HL-60 (cell line): ENCODE results near the gene BIN1.

Experiments used
- DNase-seq, 2 experiments: peaks; one replicate each; pipeline ENCODE4 v3.0.0-alpha.2; 2010 to 2020; ENCODE audit warnings: low read depth in 1 of 2, low spot score in 1 of 2
- H3K27ac ChIP-seq: fragments of 250-450 bp; sonication (Bioruptor Pico); replicated peaks from 2 replicates; pipeline ENCODE4 v1.5.1; 2020; ENCODE audit warnings: mild to moderate bottlenecking, moderate library complexity
- H3K27me3 ChIP-seq: fragments of 250-450 bp; sonication (Bioruptor Pico); 2 replicates; pipeline ENCODE4 v1.5.1; 2021; ENCODE audit warnings: mild to moderate bottlenecking, moderate library complexity; ENCODE audit not compliant: insufficient read depth, poor library complexity, severe bottlenecking
- H3K4me3 ChIP-seq: replicated peaks from 2 replicates; pipeline ENCODE4 v1.5.1; 2011; ENCODE audit warnings: mild to moderate bottlenecking, control low read depth, low read length; ENCODE audit not compliant: insufficient read depth
- GABPA ChIP-seq: IDR thresholded peaks from 2 replicates; pipeline ENCODE4 v1.6.1; 2012; ENCODE audit warnings: low read depth
- POLR2AphosphoS5 ChIP-seq: IDR thresholded peaks from 2 replicates; pipeline ENCODE4 v1.6.1; 2012; ENCODE audit warnings: low read depth
- SPI1 ChIP-seq: IDR thresholded peaks from 2 replicates; pipeline ENCODE4 v1.6.1; 2012; ENCODE audit warnings: low read depth, mild to moderate bottlenecking, borderline replicate concordance
- TF ChIP-seq, protein P1 (sequence below): IDR thresholded peaks from 2 replicates; pipeline ENCODE4 v1.6.1; 2012; ENCODE audit warnings: low read depth; ENCODE audit not compliant: insufficient replicate concordance
- TF ChIP-seq, protein P2 (sequence below): IDR thresholded peaks from one replicate; pipeline ENCODE4 v1.5.1; 2011; ENCODE audit warnings: low read length, control low read depth, inconsistent platforms; ENCODE audit not compliant: insufficient read depth

Gene BIN1

DNA sequence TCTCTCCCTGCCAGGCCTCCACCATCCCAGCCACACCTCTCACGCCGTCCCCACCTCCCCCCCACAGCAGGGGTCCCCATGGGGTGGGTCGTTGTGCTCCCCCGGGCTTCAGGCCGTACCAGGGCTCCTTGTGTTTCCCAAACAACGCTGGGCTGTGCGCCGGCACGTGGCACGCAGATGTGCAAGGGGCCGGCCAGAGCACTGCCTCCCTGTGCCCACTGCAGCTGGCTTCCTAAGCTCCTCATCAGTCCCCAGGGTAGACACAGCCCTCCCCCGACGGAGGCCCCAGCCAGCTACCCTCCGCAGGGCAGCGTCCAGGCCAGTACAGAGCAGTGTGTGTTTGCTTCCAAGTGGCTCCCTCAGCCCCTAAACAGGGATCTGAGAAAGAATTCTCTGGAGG lies 34.0 kb downstream of the BIN1 start:
- Histone ChIP-seq H3K27me3 (no peaks in the 10 kb centered on the region), H3K4me3 (no peak overlapping the region), H3K27ac (no peak overlapping the region)
- DNase-seq: no peak
- TF ChIP-seq GABPA (no peak), POLR2AphosphoS5 (no peak), SPI1 (no peak)
- TF ChIP-seq, protein P1, sequence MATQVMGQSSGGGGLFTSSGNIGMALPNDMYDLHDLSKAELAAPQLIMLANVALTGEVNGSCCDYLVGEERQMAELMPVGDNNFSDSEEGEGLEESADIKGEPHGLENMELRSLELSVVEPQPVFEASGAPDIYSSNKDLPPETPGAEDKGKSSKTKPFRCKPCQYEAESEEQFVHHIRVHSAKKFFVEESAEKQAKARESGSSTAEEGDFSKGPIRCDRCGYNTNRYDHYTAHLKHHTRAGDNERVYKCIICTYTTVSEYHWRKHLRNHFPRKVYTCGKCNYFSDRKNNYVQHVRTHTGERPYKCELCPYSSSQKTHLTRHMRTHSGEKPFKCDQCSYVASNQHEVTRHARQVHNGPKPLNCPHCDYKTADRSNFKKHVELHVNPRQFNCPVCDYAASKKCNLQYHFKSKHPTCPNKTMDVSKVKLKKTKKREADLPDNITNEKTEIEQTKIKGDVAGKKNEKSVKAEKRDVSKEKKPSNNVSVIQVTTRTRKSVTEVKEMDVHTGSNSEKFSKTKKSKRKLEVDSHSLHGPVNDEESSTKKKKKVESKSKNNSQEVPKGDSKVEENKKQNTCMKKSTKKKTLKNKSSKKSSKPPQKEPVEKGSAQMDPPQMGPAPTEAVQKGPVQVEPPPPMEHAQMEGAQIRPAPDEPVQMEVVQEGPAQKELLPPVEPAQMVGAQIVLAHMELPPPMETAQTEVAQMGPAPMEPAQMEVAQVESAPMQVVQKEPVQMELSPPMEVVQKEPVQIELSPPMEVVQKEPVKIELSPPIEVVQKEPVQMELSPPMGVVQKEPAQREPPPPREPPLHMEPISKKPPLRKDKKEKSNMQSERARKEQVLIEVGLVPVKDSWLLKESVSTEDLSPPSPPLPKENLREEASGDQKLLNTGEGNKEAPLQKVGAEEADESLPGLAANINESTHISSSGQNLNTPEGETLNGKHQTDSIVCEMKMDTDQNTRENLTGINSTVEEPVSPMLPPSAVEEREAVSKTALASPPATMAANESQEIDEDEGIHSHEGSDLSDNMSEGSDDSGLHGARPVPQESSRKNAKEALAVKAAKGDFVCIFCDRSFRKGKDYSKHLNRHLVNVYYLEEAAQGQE: no peak
- TF ChIP-seq, protein P2, sequence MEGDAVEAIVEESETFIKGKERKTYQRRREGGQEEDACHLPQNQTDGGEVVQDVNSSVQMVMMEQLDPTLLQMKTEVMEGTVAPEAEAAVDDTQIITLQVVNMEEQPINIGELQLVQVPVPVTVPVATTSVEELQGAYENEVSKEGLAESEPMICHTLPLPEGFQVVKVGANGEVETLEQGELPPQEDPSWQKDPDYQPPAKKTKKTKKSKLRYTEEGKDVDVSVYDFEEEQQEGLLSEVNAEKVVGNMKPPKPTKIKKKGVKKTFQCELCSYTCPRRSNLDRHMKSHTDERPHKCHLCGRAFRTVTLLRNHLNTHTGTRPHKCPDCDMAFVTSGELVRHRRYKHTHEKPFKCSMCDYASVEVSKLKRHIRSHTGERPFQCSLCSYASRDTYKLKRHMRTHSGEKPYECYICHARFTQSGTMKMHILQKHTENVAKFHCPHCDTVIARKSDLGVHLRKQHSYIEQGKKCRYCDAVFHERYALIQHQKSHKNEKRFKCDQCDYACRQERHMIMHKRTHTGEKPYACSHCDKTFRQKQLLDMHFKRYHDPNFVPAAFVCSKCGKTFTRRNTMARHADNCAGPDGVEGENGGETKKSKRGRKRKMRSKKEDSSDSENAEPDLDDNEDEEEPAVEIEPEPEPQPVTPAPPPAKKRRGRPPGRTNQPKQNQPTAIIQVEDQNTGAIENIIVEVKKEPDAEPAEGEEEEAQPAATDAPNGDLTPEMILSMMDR: no peak

DNA sequence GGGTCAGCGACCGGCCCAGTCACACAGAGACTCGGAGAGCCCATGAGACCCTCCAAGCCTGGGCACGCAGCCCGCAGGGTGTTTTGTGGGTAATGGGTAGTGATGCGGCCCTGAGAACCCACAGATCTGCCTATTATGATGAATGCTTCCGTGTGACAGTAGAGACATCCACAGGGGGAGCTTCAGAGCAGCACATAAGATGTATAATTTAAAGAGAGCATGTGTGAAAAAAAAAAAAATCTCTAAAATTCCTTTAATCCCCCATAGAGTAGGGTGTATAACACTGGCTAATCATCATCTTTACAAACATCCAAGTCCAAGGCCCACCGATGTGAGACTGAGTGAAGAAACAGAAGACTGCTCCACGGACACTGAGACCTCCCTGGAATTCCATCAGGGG lies 34.6 kb downstream of the BIN1 start:
- no peak for DNase-seq
- TF ChIP-seq, protein P2: no peak
- TF ChIP-seq, protein P1: no peak
- TF ChIP-seq POLR2AphosphoS5 (no peak), GABPA (no peak), SPI1 (no peak)
- H3K4me3 ChIP-seq: no peak overlapping the region
- no peak overlapping the region for H3K27ac ChIP-seq
- H3K27me3 ChIP-seq: no peaks in the 10 kb centered on the region

DNA sequence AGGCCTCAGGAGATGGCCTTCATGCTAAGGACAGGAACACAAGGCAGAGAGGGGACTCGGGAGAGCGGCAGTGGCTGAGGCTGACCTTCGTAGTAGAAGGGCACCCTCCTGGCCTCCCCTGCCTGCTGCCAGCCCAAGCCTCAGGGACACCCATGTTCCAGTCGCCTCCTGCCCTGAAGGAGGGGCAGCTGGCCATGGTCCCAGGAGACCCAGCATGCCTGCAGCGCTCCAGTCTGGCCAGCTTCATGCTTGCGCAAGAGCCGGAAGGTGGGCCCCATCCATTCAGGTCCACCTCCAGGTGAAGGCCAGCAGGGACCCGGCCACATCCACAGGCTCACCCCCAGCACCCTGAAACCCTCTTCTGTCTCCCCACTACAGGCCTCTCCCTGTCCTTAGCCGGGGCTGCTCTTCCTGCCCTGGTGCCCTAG lies 35.0 kb downstream of the BIN1 start:
- Histone ChIP-seq H3K27ac (no peak overlapping the region), H3K27me3 (no peaks in the 10 kb centered on the region), H3K4me3 (no peak overlapping the region)
- TF ChIP-seq POLR2AphosphoS5 (no peak), SPI1 (no peak), GABPA (no peak)
- no peak for DNase-seq

DNA sequence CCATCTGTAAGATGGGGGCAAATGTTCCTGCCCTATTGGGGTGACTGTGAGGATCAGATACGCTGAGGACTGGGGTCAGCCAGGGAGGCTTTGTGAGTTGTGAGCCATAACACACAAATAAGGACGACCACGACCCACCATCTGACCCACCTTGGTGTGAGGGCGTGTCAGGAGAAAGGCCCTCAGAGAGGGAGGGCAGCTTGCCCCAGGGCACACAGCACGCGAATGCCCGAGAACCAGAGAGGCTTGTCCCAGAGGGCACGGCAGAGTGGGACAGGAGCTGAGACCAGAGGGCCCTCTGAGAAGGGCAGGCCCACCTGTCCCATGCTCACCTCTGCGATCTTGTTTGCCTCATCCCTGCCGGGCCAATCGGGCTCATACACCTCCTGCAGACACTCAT lies 36.7 kb downstream of the BIN1 start:
- DNase-seq: no peak
- no peak overlapping the region for H3K27ac ChIP-seq
- TF ChIP-seq SPI1: no peak
- TF ChIP-seq, protein P2: no peak
- no peak for TF ChIP-seq POLR2AphosphoS5
- no peak for TF ChIP-seq GABPA
- TF ChIP-seq, protein P1: no peak

More for the DNA sequence above, 36.7 kb downstream of the BIN1 start:
- H3K4me3 ChIP-seq: no peak overlapping the region
- H3K27me3 ChIP-seq: no peaks in the 10 kb centered on the region
